Measurements from ENCODE around the gene ETFA.
A peak's percentile ranks its signal among the peaks of the same experiment; 100 is the strongest.

ETFA gene

GRCh38 chr15:76172782-76173181 is 138.5 kb downstream of the ETFA start:
- no peak for DNase-seq (ENCODE audit: low read depth)

- DNase-seq (ENCODE audit: low read depth): peak; percentile 12
Observed at GRCh38 chr15:76169911-76170800, 141.1 kb downstream of the ETFA start.

- no peak for DNase-seq (ENCODE audit: low read depth)
Observed at GRCh38 chr15:76169018-76169417, 142.3 kb downstream of the ETFA start.

- DNase-seq (ENCODE audit: low read depth): peak; percentile 35
Observed at GRCh38 chr15:76168237-76168984, 142.9 kb downstream of the ETFA start.

- DNase-seq (ENCODE audit: low read depth): no peak
Observed at GRCh38 chr15:76165951-76166350, 145.3 kb downstream of the ETFA start.

Data from fibroblast of gingiva (primary cell).